Esophagus muscularis mucosa (tissue), 4 donors: ENCODE measurements around the gene VEGFD. TPM values are rescaled to one million over a fixed set of nuclear protein-coding genes. Genes with fewer than 3 reads are reported as not detected.

ENCODE experiments used
- DNase-seq: peaks from one replicate; pipeline ENCODE4 v3.0.0-alpha.2; 2017; ENCODE audit errors: extremely low spot score
- H3K27ac ChIP-seq, 4 donors: fragments of 200-600 bp; sonication (generic); replicated peaks in 1 of 4; 1 replicate in 3 of 4; 2 replicates in 1 of 4; pipeline ENCODE4 v1.5.1; 2016 to 2019; ENCODE audit warnings: mild to moderate bottlenecking in 1 of 4
- H3K27me3 ChIP-seq, 4 donors: fragments of 200-600 bp; sonication (generic); one replicate each; pipeline versions ENCODE4 v1.5.1 to v1.6.0; 2016 to 2019
- H3K36me3 ChIP-seq, 4 donors: fragments of 200-600 bp; sonication (generic); one replicate each; pipeline ENCODE4 v1.5.1; 2016 to 2019
- H3K4me1 ChIP-seq, 4 donors: fragments of 200-600 bp; sonication (generic); one replicate each; pipeline ENCODE4 v1.5.1; 2016 to 2019
- H3K4me3 ChIP-seq, 4 donors: fragments of 200-600 bp; sonication (generic); 1 replicate in 2 of 4; 2 replicates in 2 of 4; pipeline ENCODE4 v1.5.1; 2016 to 2019; ENCODE audit warnings: mild to moderate bottlenecking in 4 of 4, moderate library complexity in 1 of 4
- H3K9me3 ChIP-seq, 4 donors: fragments of 200-600 bp; sonication (generic); 1 replicate in 3 of 4; 2 replicates in 1 of 4; pipeline ENCODE4 v1.5.1; 2016 to 2019
- CTCF ChIP-seq, 3 experiments: fragments of 200-600 bp in 2 of 3; fragments of 450-650 bp in 1 of 3; sonication (generic) in 2 of 3; IDR thresholded peaks; one replicate each; pipeline ENCODE4 v1.5.1; 2017 to 2019; ENCODE audit warnings: antibody characterized with exemption in 3 of 3, mild to moderate bottlenecking in 2 of 3, moderate library complexity in 1 of 3
- EP300 ChIP-seq: sonication (generic); formaldehyde crosslinking; IDR thresholded peaks from one replicate; pipeline ENCODE4 v1.6.1; 2017; ENCODE audit warnings: antibody characterized with exemption
- POLR2A ChIP-seq: fragments of 450-650 bp; IDR thresholded peaks from one replicate; pipeline ENCODE4 v1.6.1; 2017; ENCODE audit warnings: antibody characterized with exemption, moderate library complexity, mild to moderate bottlenecking, low read depth
- POLR2AphosphoS5 ChIP-seq, 2 donors: sonication (generic); formaldehyde crosslinking; IDR thresholded peaks; one replicate each; pipeline ENCODE4 v1.6.1; 2017; ENCODE audit warnings: antibody characterized with exemption in 2 of 2
- WGBS: methylation state at CpG from one replicate; pipeline ENCODE4 v1.1.5; 2018; 5-methylcytosine and 5-hydroxymethylcytosine counted together
- intact Hi-C: fragments of 100-400 bp; cut with DNase I; formaldehyde crosslinking; loops from one replicate; pipeline ENCODE4 v1.15.1; 2023
- total RNA-seq, 4 donors: library from RNA; depleted of rRNA; stranded (reverse); fragments of >200 nt; gene quantifications; one replicate each; pipeline versions ENCODE4 v1.1.0 to v1.2.1, GENCODE V29; 2016

Gene VEGFD
- total RNA-seq, 4 donors from 2014 or later, result 1.8 to 6.0 (median 3.7) TPM

- TF ChIP-seq EP300 (no peak), CTCF (IDR thresholded peaks at IDR 0.05) (no peak), POLR2AphosphoS5 (IDR thresholded peaks at IDR 0.05) (no peak), POLR2A (no peak)
- intact Hi-C loops, result no loop called here
- 63% methylated on average over 4 of the region's 4 CpGs for WGBS
- Histone ChIP-seq H3K4me3 (no peak overlapping the region), H3K27ac (no peak overlapping the region), H3K36me3 (peaks cover 0 to 39% (median 9%) of the 10 kb centered on the region in 4 donors), H3K9me3 (no peaks in the 10 kb centered on the region), H3K27me3 (no peaks in the 10 kb centered on the region), H3K4me1 (no peaks in the 10 kb centered on the region)
- no peak for DNase-seq
Observed at GRCh38 chrX:15321447-15321846, 62.8 kb downstream of the VEGFD start.

GRCh38 chrX:15320297-15320696 lies 63.9 kb downstream of the VEGFD start:
- no peaks in the 10 kb centered on the region for H3K27me3 ChIP-seq
- no peak overlapping the region for H3K4me3 ChIP-seq
- intact Hi-C loops, result no loop called here
- H3K9me3 ChIP-seq, result no peaks in the 10 kb centered on the region
- no peaks in the 10 kb centered on the region for H3K4me1 ChIP-seq
- TF ChIP-seq POLR2A (no peak), POLR2AphosphoS5 (IDR thresholded peaks at IDR 0.05) (no peak), CTCF (IDR thresholded peaks at IDR 0.05) (no peak), EP300 (no peak)
- DNase-seq, result no peak
- H3K36me3 ChIP-seq, result peaks cover 0 to 34% (median 9%) of the 10 kb centered on the region in 4 donors
- WGBS, result 63% methylated on average over 4 of the region's 4 CpGs
- no peak overlapping the region for H3K27ac ChIP-seq

GRCh38 chrX:15319075-15319474 lies 65.1 kb downstream of the VEGFD start:
- DNase-seq, result no peak
- Histone ChIP-seq H3K9me3 (no peaks in the 10 kb centered on the region), H3K27me3 (no peaks in the 10 kb centered on the region), H3K4me1 (no peaks in the 10 kb centered on the region), H3K27ac (no peak overlapping the region), H3K4me3 (no peak overlapping the region), H3K36me3 (peaks cover 0 to 22% (median 4%) of the 10 kb centered on the region in 4 donors)
- no peak for TF ChIP-seq POLR2A
- no peak for TF ChIP-seq CTCF (IDR thresholded peaks at IDR 0.05)
- WGBS, result 82% methylated on average over 4 of the region's 4 CpGs
- intact Hi-C loops, result no loop called here

GRCh38 chrX:15315509-15315908 lies 68.7 kb downstream of the VEGFD start, which contains the start of gene ASB11:
TSS of gene ASB11 (minus strand) at chrX:15315640. CDS start at chrX:15315605, 35 bp downstream.
- no peak within 1 kb of the TSS for H3K4me3 ChIP-seq
- no peaks in the 10 kb centered on the region for H3K9me3 ChIP-seq
- no peaks in the 10 kb centered on the region for H3K4me1 ChIP-seq
- no peak for TF ChIP-seq POLR2A
- no peak for TF ChIP-seq CTCF (IDR thresholded peaks at IDR 0.05)
- TF ChIP-seq EP300, result no peak
- no peak for TF ChIP-seq POLR2AphosphoS5 (IDR thresholded peaks at IDR 0.05)
- no peak for DNase-seq
- no peaks in the 10 kb centered on the region for H3K27me3 ChIP-seq
- peaks cover 0 to 2% (median under 1%) of the 10 kb centered on the region in 4 donors for H3K36me3 ChIP-seq
- WGBS, result 63% methylated on average over 3 of the region's 3 CpGs
- intact Hi-C loops, result no loop called here
- H3K27ac ChIP-seq, result no peak within 1 kb of the TSS

- Histone ChIP-seq H3K4me1 (peaks cover 0 to 6% (median 4%) of the 10 kb centered on the region in 4 donors), H3K36me3 (no peaks in the 10 kb centered on the region), H3K27ac (no peak overlapping the region), H3K4me3 (no peak overlapping the region), H3K9me3 (no peaks in the 10 kb centered on the region), H3K27me3 (no peaks in the 10 kb centered on the region)
- TF ChIP-seq CTCF (IDR thresholded peaks at IDR 0.05) (no peak), POLR2AphosphoS5 (IDR thresholded peaks at IDR 0.05) (no peak), EP300 (no peak), POLR2A (no peak)
- no peak for DNase-seq
- 43% methylated on average over 2 of the region's 2 CpGs for WGBS
- intact Hi-C loops, result no loop called here
Observed at GRCh38 chrX:15314472-15314871, 69.7 kb downstream of the VEGFD start.
